Thyroid gland (tissue), 4 donors: ENCODE results near the gene PCSK2. TPM values are rescaled to one million over a fixed set of nuclear protein-coding genes. Genes with fewer than 3 reads are reported as not detected.

ENCODE experiments used
- DNase-seq, 2 donors: peaks; one replicate each; pipeline ENCODE4 v3.0.0-alpha.2; 2019
- H3K27ac ChIP-seq, 3 donors: fragments of 200-600 bp; sonication (generic); 1 replicate in 2 of 3; 2 replicates in 1 of 3; pipeline ENCODE4 v1.5.1; 2016 to 2019; ENCODE audit warnings: mild to moderate bottlenecking in 1 of 3, moderate library complexity in 1 of 3
- H3K27me3 ChIP-seq: fragments of 200-600 bp; sonication (generic); one replicate; pipeline ENCODE4 v1.5.1; 2019
- H3K36me3 ChIP-seq, 2 donors: fragments of 200-600 bp; sonication (generic); one replicate each; pipeline ENCODE4 v1.5.1; 2016 to 2019
- H3K4me1 ChIP-seq, 2 donors: fragments of 200-600 bp; sonication (generic); one replicate each; pipeline ENCODE4 v1.5.1; 2017 to 2019
- H3K4me3 ChIP-seq, 3 donors: fragments of 200-600 bp; sonication (generic); replicated peaks in 1 of 3; 1 replicate in 2 of 3; 2 replicates in 1 of 3; pipeline ENCODE4 v1.5.1; 2016; ENCODE audit warnings: mild to moderate bottlenecking in 1 of 3
- H3K9me3 ChIP-seq: fragments of 200-600 bp; sonication (generic); one replicate; pipeline ENCODE4 v1.5.1; 2017
- CTCF ChIP-seq, 6 experiments: fragments of 200-600 bp in 3 of 6; fragments of 450-650 bp in 3 of 6; sonication (generic) in 3 of 6; IDR thresholded peaks; one replicate each; pipeline ENCODE4 v1.5.1; 2016 to 2019; ENCODE audit warnings: antibody characterized with exemption in 6 of 6, mild to moderate bottlenecking in 2 of 6, inconsistent platforms in 1 of 6, moderate library complexity in 1 of 6
- POLR2A ChIP-seq, 2 donors: fragments of 450-650 bp; IDR thresholded peaks; one replicate each; pipeline ENCODE4 v1.6.1; 2017; ENCODE audit warnings: antibody characterized with exemption in 2 of 2, mild to moderate bottlenecking in 2 of 2, moderate library complexity in 1 of 2
- WGBS, 2 donors: methylation state at CpG; one replicate each; pipeline ENCODE4 v1.1.5; 2017; 5-methylcytosine and 5-hydroxymethylcytosine counted together
- intact Hi-C: fragments of 100-400 bp; cut with DNase I; formaldehyde crosslinking; loops from one replicate; pipeline ENCODE4 v1.15.1; 2023
- total RNA-seq, 4 donors: library from RNA; depleted of rRNA; stranded (reverse); fragments of >200 nt; gene quantifications; one replicate each; pipeline ENCODE4 v1.2.3, GENCODE V29; 2016

The PCSK2 gene
- total RNA-seq, 4 donors from 2014 or later, result 43.2 to 242 (median 112) TPM

- intact Hi-C loops, result no loop called here
- Histone ChIP-seq H3K36me3 (no peaks in the 10 kb centered on the region), H3K4me1 (peaks cover 16 to 20% of the 10 kb centered on the region in 2 donors), H3K27me3 (no peaks in the 10 kb centered on the region), H3K4me3 (peak overlapping the region; percentile 7 to 45 (median 21)), H3K27ac (no peak overlapping the region), H3K9me3 (no peaks in the 10 kb centered on the region)
- TF ChIP-seq POLR2A (IDR thresholded peaks at IDR 0.05) (no peak), CTCF (IDR thresholded peaks at IDR 0.05) (no peak)
- 5% methylated on average over 23 to 30 of the region's 35 CpGs for WGBS, 2 donors
- peak; percentile 56 to 62 for DNase-seq
These were observed 1.1 kb downstream of the PCSK2 start for GRCh38 chr20:17227669-17228623.

GRCh38 chr20:17228624-17229061 lies 1.8 kb downstream of the PCSK2 start:
- H3K4me1 ChIP-seq, result peaks cover 16 to 20% of the 10 kb centered on the region in 2 donors
- no peaks in the 10 kb centered on the region for H3K27me3 ChIP-seq
- TF ChIP-seq POLR2A (IDR thresholded peaks at IDR 0.05), result no peak
- TF ChIP-seq CTCF (IDR thresholded peaks at IDR 0.05), result no peak
- DNase-seq, result peak; percentile 56 to 69
- 4% methylated on average over 25 of the region's 25 CpGs for WGBS, 2 donors
- H3K4me3 ChIP-seq, result peak overlapping the region; percentile 7 to 45 (median 21)
- intact Hi-C loops, result no loop called here
- no peaks in the 10 kb centered on the region for H3K36me3 ChIP-seq
- H3K9me3 ChIP-seq, result no peaks in the 10 kb centered on the region
- H3K27ac ChIP-seq, result no peak overlapping the region

- Histone ChIP-seq H3K27ac (no peak overlapping the region), H3K9me3 (no peaks in the 10 kb centered on the region), H3K36me3 (no peaks in the 10 kb centered on the region), H3K27me3 (no peaks in the 10 kb centered on the region), H3K4me3 (no peak overlapping the region), H3K4me1 (peaks cover 16 to 20% of the 10 kb centered on the region in 2 donors)
- TF ChIP-seq CTCF (IDR thresholded peaks at IDR 0.05) (no peak), POLR2A (IDR thresholded peaks at IDR 0.05) (no peak)
- intact Hi-C loops, result no loop called here
- 47 to 50% methylated on average over 1 of the region's 1 CpG for WGBS, 2 donors
- no peak for DNase-seq
These were observed 2.4 kb downstream of the PCSK2 start for GRCh38 chr20:17229256-17229655.

GRCh38 chr20:17233626-17234025 lies 6.8 kb downstream of the PCSK2 start:
- DNase-seq, result no peak
- H3K27ac ChIP-seq, result no peak overlapping the region

More at GRCh38 chr20:17233626-17234025, 6.8 kb downstream of the PCSK2 start:
- TF ChIP-seq CTCF (IDR thresholded peaks at IDR 0.05), result no peak
- TF ChIP-seq POLR2A (IDR thresholded peaks at IDR 0.05), result no peak
- WGBS, 2 donors, result 85 to 90% methylated on average over 4 of the region's 4 CpGs
- intact Hi-C loops, result no loop called here
- no peak overlapping the region for H3K4me3 ChIP-seq
- H3K4me1 ChIP-seq, result no peaks in the 10 kb centered on the region
- no peaks in the 10 kb centered on the region for H3K36me3 ChIP-seq
- no peaks in the 10 kb centered on the region for H3K9me3 ChIP-seq
- H3K27me3 ChIP-seq, result no peaks in the 10 kb centered on the region
